Osteocyte (in vitro differentiated cells): ENCODE measurements around the gene ADCK2. TPM values are rescaled to one million over a fixed set of nuclear protein-coding genes. Genes with fewer than 3 reads are reported as not detected.

Experiments
- DNase-seq: peaks from one replicate; pipeline ENCODE4 v3.0.0; 2021; ENCODE audit warnings: mixed read lengths; ENCODE audit not compliant: unreplicated experiment; ENCODE audit errors: extremely low spot score
- H3K27ac Mint-ChIP-seq: one replicate; pipeline ENCODE4 v1.8.0; 2021; ENCODE audit warnings: mild to moderate bottlenecking, mixed read lengths; ENCODE audit not compliant: unreplicated experiment
- H3K27me3 Mint-ChIP-seq: one replicate; pipeline ENCODE4 v1.8.0; 2021; ENCODE audit warnings: mixed read lengths; ENCODE audit not compliant: unreplicated experiment
- H3K36me3 Mint-ChIP-seq: one replicate; pipeline ENCODE4 v1.8.0; 2021; ENCODE audit warnings: mixed read lengths; ENCODE audit not compliant: unreplicated experiment
- H3K4me1 Mint-ChIP-seq: one replicate; pipeline ENCODE4 v1.8.0; 2021; ENCODE audit warnings: mixed read lengths; ENCODE audit not compliant: unreplicated experiment
- H3K4me3 Mint-ChIP-seq: one replicate; pipeline ENCODE4 v1.8.0; 2021; ENCODE audit warnings: mild to moderate bottlenecking, moderate library complexity, mixed read lengths; ENCODE audit not compliant: unreplicated experiment
- H3K9me3 Mint-ChIP-seq: one replicate; pipeline ENCODE4 v1.8.0; 2021; ENCODE audit warnings: mixed read lengths; ENCODE audit not compliant: unreplicated experiment
- total RNA-seq: library from RNA; stranded (reverse); gene quantifications from 2 replicates; pipeline ENCODE4 v1.2.1, GENCODE V29; 2021
- TF ChIP-seq, protein P1 (sequence below): fragments of 200-600 bp; sonication (generic); IDR thresholded peaks from 2 replicates; pipeline ENCODE4 v1.5.0; 2021; ENCODE audit warnings: antibody characterized with exemption, mild to moderate bottlenecking, moderate library complexity

ADCK2 gene
- total RNA-seq, 1 donor from 2014 or later: 25.7 TPM

DNA sequence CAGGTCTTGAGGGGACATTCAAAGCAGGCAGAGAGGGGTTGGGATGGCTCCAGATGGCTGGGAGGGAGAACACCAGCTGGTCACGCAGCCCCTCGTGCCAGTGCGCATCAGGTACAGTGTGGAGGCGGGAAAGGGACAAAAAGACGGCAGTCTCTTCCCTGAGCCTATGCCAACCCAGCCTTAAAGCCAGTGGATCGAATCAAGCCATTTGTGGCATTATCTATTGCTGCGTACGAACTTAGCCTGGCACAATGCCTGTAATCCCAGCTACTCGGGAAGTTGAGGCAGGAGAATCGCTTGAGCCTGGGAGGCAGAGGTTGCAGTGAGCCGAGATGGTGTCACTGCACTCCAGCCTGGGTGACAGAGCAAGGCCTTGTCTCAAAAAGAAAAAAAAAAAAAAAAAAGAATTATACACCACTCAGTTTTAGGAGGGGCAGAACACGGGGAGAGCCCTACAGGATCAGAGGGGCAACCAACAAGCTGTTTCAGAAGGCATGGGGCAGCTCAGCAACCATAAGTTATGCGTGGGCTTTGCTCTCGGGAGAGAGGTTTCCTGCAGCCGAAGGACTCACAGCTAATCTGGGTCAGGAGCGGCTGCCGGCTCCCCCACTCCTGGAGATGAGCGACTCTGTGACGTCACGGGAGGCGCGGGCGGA, 23.4 kb downstream of the ADCK2 start:
- Mint-ChIP-seq H3K27ac (peak overlapping the region; percentile 99), H3K4me1 (peaks cover 24% of the 10 kb centered on the region), H3K36me3 (peaks cover 7% of the 10 kb centered on the region), H3K9me3 (no peaks in the 10 kb centered on the region), H3K4me3 (peak overlapping the region; percentile 99), H3K27me3 (no peaks in the 10 kb centered on the region)
- DNase-seq: peak; percentile 53
- TF ChIP-seq, protein P1, sequence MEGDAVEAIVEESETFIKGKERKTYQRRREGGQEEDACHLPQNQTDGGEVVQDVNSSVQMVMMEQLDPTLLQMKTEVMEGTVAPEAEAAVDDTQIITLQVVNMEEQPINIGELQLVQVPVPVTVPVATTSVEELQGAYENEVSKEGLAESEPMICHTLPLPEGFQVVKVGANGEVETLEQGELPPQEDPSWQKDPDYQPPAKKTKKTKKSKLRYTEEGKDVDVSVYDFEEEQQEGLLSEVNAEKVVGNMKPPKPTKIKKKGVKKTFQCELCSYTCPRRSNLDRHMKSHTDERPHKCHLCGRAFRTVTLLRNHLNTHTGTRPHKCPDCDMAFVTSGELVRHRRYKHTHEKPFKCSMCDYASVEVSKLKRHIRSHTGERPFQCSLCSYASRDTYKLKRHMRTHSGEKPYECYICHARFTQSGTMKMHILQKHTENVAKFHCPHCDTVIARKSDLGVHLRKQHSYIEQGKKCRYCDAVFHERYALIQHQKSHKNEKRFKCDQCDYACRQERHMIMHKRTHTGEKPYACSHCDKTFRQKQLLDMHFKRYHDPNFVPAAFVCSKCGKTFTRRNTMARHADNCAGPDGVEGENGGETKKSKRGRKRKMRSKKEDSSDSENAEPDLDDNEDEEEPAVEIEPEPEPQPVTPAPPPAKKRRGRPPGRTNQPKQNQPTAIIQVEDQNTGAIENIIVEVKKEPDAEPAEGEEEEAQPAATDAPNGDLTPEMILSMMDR: no peak

DNA sequence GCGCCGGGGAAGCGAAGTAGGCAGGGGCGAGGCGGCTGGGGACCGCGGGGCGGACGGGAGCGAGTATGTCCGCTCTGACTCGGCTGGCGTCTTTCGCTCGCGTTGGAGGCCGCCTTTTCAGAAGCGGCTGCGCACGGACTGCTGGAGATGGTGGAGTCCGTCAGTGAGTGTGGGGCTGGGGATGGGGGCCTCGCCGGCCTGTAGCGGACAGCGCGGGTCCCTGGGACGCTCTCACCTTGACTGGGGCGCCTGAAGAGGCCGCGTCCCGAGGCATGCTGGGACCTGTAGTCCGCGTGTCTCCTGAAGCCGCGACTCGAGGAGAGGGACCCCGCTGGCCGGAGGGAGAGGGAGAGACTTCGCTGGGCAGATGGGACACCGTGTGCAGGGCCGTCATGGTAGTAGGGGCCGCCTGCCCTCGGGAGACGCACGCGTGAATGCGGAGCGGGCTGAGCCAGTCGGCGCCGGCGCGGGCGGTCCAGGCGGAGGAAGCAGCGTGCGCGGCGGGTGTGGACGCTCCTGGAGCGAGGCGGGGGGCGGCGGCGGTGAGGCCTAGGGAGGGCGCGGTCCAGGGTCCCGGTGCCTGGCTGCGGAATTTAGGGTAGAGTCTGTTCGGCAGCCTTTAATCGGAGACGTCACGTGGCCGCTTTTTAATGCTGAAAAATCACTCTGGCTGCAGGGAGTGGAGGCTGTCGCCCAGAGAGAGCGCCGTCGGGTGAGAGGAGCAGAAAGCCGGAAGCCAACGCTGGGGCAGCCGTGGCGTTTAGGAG, 24.1 kb downstream of the ADCK2 start, which contains the start of gene NDUFB2:
Gene NDUFB2, plus strand, starts transcription at position 29 of the 767 bp plus-strand sequence. Its CDS starts 37 bp downstream, at position 66.
- H3K4me3 Mint-ChIP-seq: peak within 1 kb of the TSS; percentile 99
- peak; percentile 97 for DNase-seq
- no peaks in the 10 kb centered on the region for H3K27me3 Mint-ChIP-seq
- H3K9me3 Mint-ChIP-seq: no peaks in the 10 kb centered on the region
- peaks cover 24% of the 10 kb centered on the region for H3K4me1 Mint-ChIP-seq
- TF ChIP-seq, protein P1: no peak
- H3K27ac Mint-ChIP-seq: peak within 1 kb of the TSS; percentile 99
- H3K36me3 Mint-ChIP-seq: peaks cover 3% of the 10 kb centered on the region

GRCh38 chr7:140697447-140698143, 24.9 kb downstream of the ADCK2 start:
- Mint-ChIP-seq H3K27me3 (no peaks in the 10 kb centered on the region), H3K27ac (peak overlapping the region; percentile 99), H3K4me3 (peak overlapping the region; percentile 99), H3K9me3 (no peaks in the 10 kb centered on the region), H3K4me1 (peaks cover 24% of the 10 kb centered on the region), H3K36me3 (peaks cover under 1% of the 10 kb centered on the region)
- TF ChIP-seq, protein P1: no peak
- DNase-seq: peak; percentile 53

- peak overlapping the region; percentile 99 for H3K4me3 Mint-ChIP-seq
- peaks cover 8% of the 10 kb centered on the region for H3K36me3 Mint-ChIP-seq
- no peaks in the 10 kb centered on the region for H3K27me3 Mint-ChIP-seq
- H3K4me1 Mint-ChIP-seq: peaks cover 24% of the 10 kb centered on the region
- DNase-seq: peak; percentile 70
- TF ChIP-seq, protein P1: no peak
- peak overlapping the region; percentile 99 for H3K27ac Mint-ChIP-seq
- H3K9me3 Mint-ChIP-seq: no peaks in the 10 kb centered on the region
Measured at GRCh38 chr7:140698477-140698876, 25.7 kb downstream of the ADCK2 start.
